Measurements from ENCODE around the gene B3GALNT2.

Gene B3GALNT2

DNA sequence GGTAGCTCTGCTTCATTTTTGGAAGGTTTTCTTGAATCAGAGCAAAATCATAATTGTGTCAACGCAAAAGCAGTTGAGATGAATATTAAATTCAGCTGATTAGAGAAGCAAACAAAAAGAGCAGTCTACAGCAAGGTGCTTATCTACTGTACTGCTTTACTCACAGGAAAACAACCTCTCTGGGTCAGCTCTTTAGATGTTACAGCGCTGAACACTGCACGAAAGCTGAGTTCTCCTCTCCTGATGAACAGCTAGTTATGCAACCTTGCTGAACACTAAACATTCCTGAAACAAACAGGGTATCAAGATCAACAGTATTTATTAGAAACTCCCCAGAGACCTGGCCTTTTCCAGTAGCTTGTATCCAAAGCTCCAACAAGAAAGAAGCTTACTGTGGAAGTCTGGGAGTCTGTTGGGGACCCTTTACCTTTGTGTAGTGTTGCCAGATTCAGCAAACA lies 95.7 kb downstream of the B3GALNT2 start:
- DNase-seq, result no peak

DNA sequence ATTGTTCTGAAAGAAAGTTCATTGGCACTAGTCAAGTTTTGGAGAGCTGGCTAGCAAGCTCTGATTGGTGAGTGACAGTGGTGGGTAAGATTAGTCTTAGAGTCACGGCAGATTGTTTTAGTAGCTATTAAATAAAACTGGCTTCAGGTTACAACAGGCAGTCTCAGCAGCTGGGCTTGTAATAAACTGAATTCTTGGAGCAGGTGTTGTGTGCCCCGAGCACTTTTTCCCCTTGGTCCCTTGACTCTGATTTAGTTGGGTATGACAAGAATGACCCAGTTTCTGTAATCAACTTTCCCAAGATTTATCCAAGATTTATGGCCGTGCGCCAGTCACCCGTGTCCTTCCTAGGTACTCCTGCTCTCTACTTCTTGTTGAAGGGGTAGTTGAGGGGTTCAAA lies 96.8 kb downstream of the B3GALNT2 start:
- DNase-seq, result no peak

DNA sequence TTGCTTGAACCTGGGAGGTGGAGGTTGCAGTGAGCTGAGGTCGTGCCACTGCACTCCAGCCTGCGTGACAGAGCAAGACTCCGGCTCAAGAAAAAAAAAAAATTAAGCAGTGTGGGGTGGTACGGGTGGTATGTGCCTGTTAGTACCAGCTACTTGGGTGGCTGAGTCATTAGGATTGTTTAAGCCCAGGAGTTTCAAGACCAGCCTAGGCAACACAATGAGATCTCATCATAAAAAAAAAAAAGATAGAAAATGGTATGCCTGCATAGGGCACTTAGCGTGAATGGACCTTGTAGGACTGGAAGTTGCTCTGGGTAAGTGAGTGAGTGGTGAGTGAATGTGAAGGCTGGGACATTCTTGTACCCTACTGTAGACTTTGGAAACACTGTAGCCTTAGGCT lies 100.1 kb downstream of the B3GALNT2 start:
- DNase-seq, result no peak

DNA sequence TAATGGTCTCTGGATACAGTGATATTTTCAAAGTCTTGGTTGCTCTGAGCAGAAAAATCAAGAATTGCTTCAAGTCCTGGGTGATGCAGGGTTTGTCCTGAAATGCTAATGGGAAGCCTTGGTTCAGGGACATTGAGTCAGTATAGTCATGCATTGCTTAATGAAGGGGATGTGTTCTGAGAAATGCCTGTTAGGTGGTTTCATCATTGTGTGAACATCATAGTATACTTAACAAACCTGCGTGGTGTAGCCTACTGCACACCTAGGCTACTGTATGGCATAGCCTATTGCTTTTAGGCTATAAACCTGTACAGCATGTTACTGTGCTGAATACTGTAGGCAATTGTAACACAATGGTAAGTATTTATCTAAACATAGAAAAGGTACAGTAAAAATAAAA lies 100.7 kb downstream of the B3GALNT2 start:
- no peak for DNase-seq

DNA sequence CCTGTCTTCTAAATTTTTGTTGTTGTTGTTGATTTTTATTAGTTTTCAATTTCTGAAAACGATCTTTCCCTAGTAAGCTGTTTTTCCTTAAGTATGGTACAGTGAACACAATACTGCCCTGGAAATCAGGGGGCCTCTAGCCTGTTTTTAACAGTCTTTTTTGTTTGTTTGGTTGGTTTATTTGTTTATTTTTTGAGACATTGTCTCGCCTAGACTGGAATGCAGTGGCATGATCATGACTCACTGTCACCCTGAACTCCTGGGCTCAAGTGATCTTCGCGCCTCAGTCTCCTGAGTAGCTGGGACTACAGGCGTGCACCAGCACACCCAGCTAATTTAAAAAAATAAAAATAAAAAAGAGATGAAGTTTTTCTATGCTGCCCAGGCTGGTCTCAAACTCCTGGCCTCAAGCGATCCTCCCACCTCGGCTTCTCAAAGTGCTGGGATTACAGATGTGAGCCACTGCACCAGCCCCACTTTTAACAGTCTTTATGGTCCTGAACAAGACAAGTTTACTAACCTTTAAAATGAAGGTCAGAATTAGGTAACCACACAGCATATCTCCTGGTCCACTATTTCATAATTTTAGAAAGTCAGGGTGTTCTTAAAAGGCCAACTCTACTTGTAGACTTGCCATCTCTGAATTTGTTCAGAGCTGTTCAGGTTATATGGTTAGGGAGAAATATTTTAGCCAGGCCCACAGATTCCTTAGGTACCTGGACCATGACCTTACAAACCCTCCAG lies 101.6 kb downstream of the B3GALNT2 start:
- DNase-seq, result no peak

DNA sequence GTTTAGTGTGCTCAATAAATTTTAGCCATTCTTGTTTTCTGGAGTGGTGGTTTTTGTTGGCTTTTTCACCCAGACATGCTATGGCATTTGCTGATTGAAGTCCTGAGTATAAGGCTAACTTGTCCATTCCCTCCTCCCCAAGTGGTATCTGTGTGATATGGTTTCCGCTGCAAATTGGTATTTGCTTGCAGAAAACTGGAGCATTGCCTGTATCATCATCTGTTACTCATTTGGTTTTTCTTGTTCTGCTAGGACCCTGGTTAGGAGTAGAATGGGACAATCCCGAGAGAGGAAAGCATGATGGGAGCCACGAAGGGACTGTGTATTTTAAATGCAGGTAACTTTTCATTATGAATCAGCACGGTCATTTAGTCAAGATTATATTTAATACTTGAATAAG lies 103.0 kb downstream of the B3GALNT2 start:
- no peak for DNase-seq

Measured in femur (tissue), 1 donor.